ENCODE measurements around the gene PHF21B.
"Not testable (repeated sequence)": the region's sequence is repeated elsewhere in the genome, so short reads cannot be mapped to it uniquely, and the experiment has no call there.

Gene PHF21B

GRCh38 chr22:45009606-45010531, at the start of gene PHF21B:
Gene PHF21B, minus strand, starts transcription at chr22:45010005. Its CDS starts 456 bp downstream, at chr22:45009549.
- DNase-seq, result no peak

GRCh38 chr22:45059296-45059695, 49.5 kb upstream of the PHF21B start:
- no peak for DNase-seq

GRCh38 chr22:45058622-45058912, 48.8 kb upstream of the PHF21B start:
- no peak for DNase-seq

- no peak for DNase-seq
Observed at GRCh38 chr22:45055936-45056335, 46.1 kb upstream of the PHF21B start.

- DNase-seq, result no peak
Observed at GRCh38 chr22:45053571-45053970, 43.8 kb upstream of the PHF21B start.

GRCh38 chr22:45053094-45053493, 43.3 kb upstream of the PHF21B start:
- DNase-seq, result no peak

GRCh38 chr22:45052665-45053064, 42.9 kb upstream of the PHF21B start:
- not testable (repeated sequence) for DNase-seq

- DNase-seq, result no peak
Observed at GRCh38 chr22:45051946-45052345, 42.1 kb upstream of the PHF21B start.

GRCh38 chr22:45051419-45051818, 41.6 kb upstream of the PHF21B start:
- no peak for DNase-seq

- no peak for DNase-seq
Observed at GRCh38 chr22:45047260-45047659, 37.5 kb upstream of the PHF21B start.

GRCh38 chr22:45045208-45045607, 35.4 kb upstream of the PHF21B start:
- DNase-seq, result no peak

GRCh38 chr22:45042263-45042662, 32.5 kb upstream of the PHF21B start:
- DNase-seq, result no peak

- no peak for DNase-seq
Observed at GRCh38 chr22:45039133-45039532, 29.3 kb upstream of the PHF21B start.

GRCh38 chr22:45036154-45036553, 26.3 kb upstream of the PHF21B start:
- DNase-seq, result no peak

GRCh38 chr22:45034821-45035220, 25.0 kb upstream of the PHF21B start:
- no peak for DNase-seq

- no peak for DNase-seq
Observed at GRCh38 chr22:45034156-45034555, 24.4 kb upstream of the PHF21B start.

GRCh38 chr22:45033136-45033535, 23.3 kb upstream of the PHF21B start:
- DNase-seq, result no peak

GRCh38 chr22:45031629-45032403, 22.0 kb upstream of the PHF21B start:
- no peak for DNase-seq

GRCh38 chr22:45029501-45029900, 19.7 kb upstream of the PHF21B start:
- DNase-seq, result no peak

GRCh38 chr22:45026511-45026910, 16.7 kb upstream of the PHF21B start:
- peak; percentile 2 for DNase-seq

GRCh38 chr22:45023431-45023830, 13.6 kb upstream of the PHF21B start:
- DNase-seq, result no peak

- DNase-seq, result no peak
Observed at GRCh38 chr22:45019861-45020655, 10.3 kb upstream of the PHF21B start.

- no peak for DNase-seq
Observed at GRCh38 chr22:45014654-45015053, 4.8 kb upstream of the PHF21B start.
